ENCODE data around the gene STX18.

STX18 gene

DNA sequence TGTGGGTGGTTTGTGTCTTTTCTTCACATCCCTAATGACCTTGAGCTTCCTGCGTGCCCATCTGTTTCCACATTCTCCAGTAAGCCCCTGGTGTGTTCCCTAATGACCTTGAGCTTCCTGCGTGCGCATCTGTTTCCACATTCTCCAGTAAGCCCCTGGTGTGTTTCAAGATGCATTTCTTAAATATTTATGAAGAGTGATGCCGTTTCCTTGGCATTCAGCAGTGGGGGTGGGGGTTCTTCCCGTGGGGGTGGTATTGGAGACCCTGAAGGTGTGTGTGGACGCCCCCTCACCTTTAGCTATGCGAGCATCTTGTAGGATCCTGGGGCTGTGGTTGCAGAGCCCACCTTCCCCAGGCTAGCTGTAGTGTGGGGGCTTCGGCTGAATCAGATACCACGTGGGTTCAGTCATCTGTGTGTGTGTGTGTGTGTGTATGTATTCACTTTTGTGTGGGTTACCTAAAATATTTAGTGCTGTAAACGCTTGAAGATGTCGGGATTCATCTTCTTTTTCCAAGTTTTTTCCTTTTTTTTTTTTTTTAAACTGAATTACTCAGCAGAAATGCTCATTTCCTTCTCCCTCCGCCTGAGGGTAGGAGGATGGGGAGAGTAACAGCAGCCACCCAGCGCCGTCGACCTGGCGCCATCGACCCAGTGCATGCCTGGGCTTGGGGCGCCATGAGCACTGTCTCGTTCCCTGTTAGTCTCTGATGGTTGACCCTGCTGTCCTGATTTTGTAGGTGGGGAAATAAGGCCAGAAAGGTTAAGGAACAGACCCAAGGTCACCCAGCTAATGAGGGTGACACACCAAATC is 145.0 kb downstream of the STX18 start:
- DNase-seq (ENCODE audit: low spot score): no peak
- TF ChIP-seq CTCF (IDR thresholded peaks at IDR 0.05; ENCODE audit: extremely low read depth, missing control alignments): no peak

GRCh38 chr4:4395849-4396627 is 145.8 kb downstream of the STX18 start:
- TF ChIP-seq CTCF (IDR thresholded peaks at IDR 0.05; ENCODE audit: extremely low read depth, missing control alignments): no peak
- DNase-seq (ENCODE audit: low spot score): peak; percentile 60

DNA sequence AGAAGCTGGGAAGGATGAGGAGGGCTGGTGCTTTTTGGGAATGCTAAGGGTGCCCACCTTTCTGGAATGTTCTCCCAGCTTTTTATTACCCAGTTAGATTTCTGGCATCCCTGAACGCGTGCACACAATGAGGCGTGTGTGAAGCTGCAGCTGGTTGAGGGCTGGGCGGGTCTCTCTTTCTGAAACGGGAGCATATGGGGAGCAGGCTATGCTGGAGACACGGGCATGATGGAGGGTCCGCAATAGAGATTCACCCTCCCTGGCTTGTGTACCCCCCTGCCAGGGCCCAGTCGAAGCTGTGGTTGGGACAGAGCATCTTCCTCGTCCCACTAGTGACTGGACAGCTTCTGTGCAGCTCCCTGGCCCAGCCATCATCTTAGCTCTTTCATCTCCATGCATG is 146.5 kb downstream of the STX18 start:
- no peak for TF ChIP-seq CTCF (IDR thresholded peaks at IDR 0.05; ENCODE audit: extremely low read depth, missing control alignments)
- DNase-seq (ENCODE audit: low spot score): no peak

DNA sequence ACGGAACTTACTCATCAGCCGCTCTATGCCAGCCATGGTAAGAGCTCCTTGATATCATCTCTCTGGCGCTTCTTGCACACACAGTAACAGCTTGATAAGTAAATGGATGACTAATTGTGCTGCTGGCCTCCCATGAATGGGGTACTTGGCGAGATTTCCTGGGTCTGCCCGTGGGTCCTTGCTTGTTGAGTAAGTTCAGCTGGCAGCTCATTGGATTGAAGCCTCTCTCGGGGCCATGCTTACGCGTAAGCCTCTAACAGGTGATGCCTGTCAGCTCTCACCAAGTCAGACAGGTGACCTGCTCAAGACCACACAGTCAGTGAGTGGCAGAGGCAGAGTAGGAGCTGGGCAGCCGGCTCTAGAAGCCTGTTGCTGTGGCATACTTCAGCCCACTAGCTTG is 147.2 kb downstream of the STX18 start:
- no peak for DNase-seq (ENCODE audit: low spot score)

DNA sequence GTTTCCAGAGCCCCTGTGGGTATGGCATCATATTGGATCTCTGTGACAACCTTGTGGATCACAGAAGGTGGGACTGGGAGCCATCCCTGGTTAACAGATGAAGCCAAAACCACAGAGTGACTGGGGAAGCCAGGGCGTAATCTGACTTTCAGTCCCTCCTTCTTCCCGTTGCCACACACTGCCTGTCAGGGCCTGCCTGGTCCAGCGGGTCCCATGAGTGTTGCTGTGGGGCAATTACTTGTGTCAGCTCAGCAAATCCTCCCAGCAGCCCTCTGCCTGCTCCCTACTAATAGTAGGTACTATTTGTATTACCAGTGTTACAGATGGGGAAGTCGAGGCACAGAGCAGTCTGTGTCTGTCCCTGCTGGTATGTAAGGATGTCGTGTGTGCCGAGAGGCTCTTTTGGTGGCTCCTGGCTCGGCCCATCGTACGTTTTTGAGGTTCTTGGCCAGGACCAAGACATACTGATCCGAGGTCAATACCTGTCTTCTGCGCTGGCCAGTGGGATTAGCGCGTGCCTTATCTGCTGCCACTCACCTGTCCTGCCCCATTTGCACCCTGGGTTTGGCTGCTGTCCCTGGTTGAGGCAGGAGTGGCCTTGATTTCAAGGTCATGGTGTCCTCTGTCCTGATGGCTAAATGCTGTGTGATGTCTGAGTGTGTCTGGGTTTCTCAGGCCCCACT is 149.2 kb downstream of the STX18 start:
- DNase-seq (ENCODE audit: low spot score): no peak
- no peak for TF ChIP-seq CTCF (IDR thresholded peaks at IDR 0.05; ENCODE audit: extremely low read depth, missing control alignments)

More for the DNA sequence above, 147.2 kb downstream of the STX18 start:
- TF ChIP-seq CTCF (IDR thresholded peaks at IDR 0.05; ENCODE audit: extremely low read depth, missing control alignments): no peak

GRCh38 chr4:4391866-4392265 is 150.0 kb downstream of the STX18 start:
- DNase-seq (ENCODE audit: low spot score): no peak
- TF ChIP-seq CTCF (IDR thresholded peaks at IDR 0.05; ENCODE audit: extremely low read depth, missing control alignments): no peak
